Fibroblast of the aortic adventitia (primary cell): ENCODE measurements around the gene RALGDS. TPM values are rescaled to one million over a fixed set of nuclear protein-coding genes. Genes with fewer than 3 reads are reported as not detected.

Experiments used
- DNase-seq: peaks from one replicate; pipeline ENCODE4 v3.0.0-alpha.2; 2010; ENCODE audit warnings: low read depth
- H3K4me3 ChIP-seq: 2 replicates; pipeline ENCODE4 v1.5.1; 2011; ENCODE audit warnings: low read depth, mild to moderate bottlenecking, control low read depth, low read length, moderate library complexity
- CTCF ChIP-seq: IDR thresholded peaks from 2 replicates; pipeline ENCODE4 v1.5.1; 2011; ENCODE audit warnings: mild to moderate bottlenecking, low read length, control low read depth, inconsistent platforms; ENCODE audit not compliant: insufficient read depth
- total RNA-seq: library from RNA; depleted of rRNA; stranded (reverse); fragments of >200 nt; gene quantifications from 2 replicates; pipeline ENCODE4 v1.2.3, GENCODE V29; 2012; ENCODE audit warnings: low replicate concordance

The RALGDS gene
- total RNA-seq, 1 donor = 15.6 TPM

- no peak for TF ChIP-seq CTCF
- DNase-seq = no peak
These were observed 30.8 kb upstream of the RALGDS start for GRCh38 chr9:133151601-133152525.

GRCh38 chr9:133151041-133151440, 30.0 kb upstream of the RALGDS start:
- no peak overlapping the region for H3K4me3 ChIP-seq
- DNase-seq = no peak
- no peak for TF ChIP-seq CTCF

More at GRCh38 chr9:133151601-133152525, 30.8 kb upstream of the RALGDS start:
- no peak overlapping the region for H3K4me3 ChIP-seq

GRCh38 chr9:133149130-133150015, 28.3 kb upstream of the RALGDS start:
- DNase-seq = peak; percentile 82
- TF ChIP-seq CTCF = peak; percentile 24
- peak overlapping the region; percentile 79 for H3K4me3 ChIP-seq

- peak; percentile 38 for DNase-seq
- TF ChIP-seq CTCF = no peak
- H3K4me3 ChIP-seq = peak overlapping the region; percentile 79
These were observed 27.4 kb upstream of the RALGDS start for GRCh38 chr9:133148199-133149129.

GRCh38 chr9:133147412-133148198, 26.6 kb upstream of the RALGDS start:
- H3K4me3 ChIP-seq = peak overlapping the region; percentile 79
- TF ChIP-seq CTCF = peak; percentile 99
- DNase-seq = peak; percentile 47
